Nephron progenitor cell (in vitro differentiated cells): ENCODE data around the gene SETD1A.

Source experiments
- DNase-seq: peaks from one replicate; pipeline ENCODE4 v3.0.0; 2021
- H3K27ac Mint-ChIP-seq: 2 replicates; pipeline ENCODE4 v1.8.0; 2021; ENCODE audit warnings: mild to moderate bottlenecking, moderate library complexity, mixed read lengths
- H3K27me3 Mint-ChIP-seq: 2 replicates; pipeline ENCODE4 v1.8.0; 2021; ENCODE audit warnings: mild to moderate bottlenecking, low read depth, mixed read lengths; ENCODE audit not compliant: poor library complexity
- H3K36me3 Mint-ChIP-seq: 2 replicates; pipeline ENCODE4 v1.8.0; 2021; ENCODE audit warnings: low read depth, mixed read lengths
- H3K4me1 Mint-ChIP-seq: 2 replicates; pipeline ENCODE4 v1.8.0; 2021; ENCODE audit warnings: mixed read lengths
- H3K4me3 Mint-ChIP-seq: 2 replicates; pipeline ENCODE4 v1.8.0; 2021; ENCODE audit warnings: mild to moderate bottlenecking, moderate library complexity, mixed read lengths
- H3K9me3 Mint-ChIP-seq: 2 replicates; pipeline ENCODE4 v1.8.0; 2021; ENCODE audit warnings: mild to moderate bottlenecking, moderate library complexity, mixed read lengths
- CTCF ChIP-seq: fragments of 200-600 bp; sonication (generic); IDR thresholded peaks from 2 replicates; pipeline ENCODE4 v1.5.0; 2021; ENCODE audit warnings: antibody characterized with exemption

The SETD1A gene

GRCh38 chr16:30926937-30927788 is 30.4 kb upstream of the SETD1A start:
- no peaks in the 10 kb centered on the region for H3K9me3 Mint-ChIP-seq
- no peaks in the 10 kb centered on the region for H3K27me3 Mint-ChIP-seq
- no peak for DNase-seq
- peaks cover 25% of the 10 kb centered on the region for H3K4me1 Mint-ChIP-seq
- H3K27ac Mint-ChIP-seq: peak overlapping the region; percentile 69
- no peak for TF ChIP-seq CTCF
- peak overlapping the region; percentile 78 for H3K4me3 Mint-ChIP-seq
- H3K36me3 Mint-ChIP-seq: peaks cover 19% of the 10 kb centered on the region

- no peak overlapping the region for H3K27ac Mint-ChIP-seq
- no peak overlapping the region for H3K4me3 Mint-ChIP-seq
- peaks cover 25% of the 10 kb centered on the region for H3K4me1 Mint-ChIP-seq
- DNase-seq: peak; percentile 73
- TF ChIP-seq CTCF: no peak
- no peaks in the 10 kb centered on the region for H3K9me3 Mint-ChIP-seq
- peaks cover 26% of the 10 kb centered on the region for H3K36me3 Mint-ChIP-seq
- no peaks in the 10 kb centered on the region for H3K27me3 Mint-ChIP-seq
Measured at GRCh38 chr16:30927789-30928378, 29.7 kb upstream of the SETD1A start.

GRCh38 chr16:30928390-30928789 is 29.2 kb upstream of the SETD1A start:
- no peak for TF ChIP-seq CTCF
- Mint-ChIP-seq H3K9me3 (no peaks in the 10 kb centered on the region), H3K4me3 (no peak overlapping the region), H3K36me3 (peaks cover 26% of the 10 kb centered on the region), H3K27ac (no peak overlapping the region), H3K27me3 (no peaks in the 10 kb centered on the region), H3K4me1 (peaks cover 25% of the 10 kb centered on the region)
- DNase-seq: no peak

GRCh38 chr16:30929167-30929566 is 28.4 kb upstream of the SETD1A start:
- no peak for TF ChIP-seq CTCF
- H3K27me3 Mint-ChIP-seq: no peaks in the 10 kb centered on the region
- H3K4me1 Mint-ChIP-seq: peaks cover 25% of the 10 kb centered on the region

GRCh38 chr16:30930160-30930571 is 27.4 kb upstream of the SETD1A start:
- no peaks in the 10 kb centered on the region for H3K27me3 Mint-ChIP-seq
- DNase-seq: no peak
- no peak overlapping the region for H3K27ac Mint-ChIP-seq
- H3K36me3 Mint-ChIP-seq: peaks cover 33% of the 10 kb centered on the region
- no peak for TF ChIP-seq CTCF
- no peaks in the 10 kb centered on the region for H3K9me3 Mint-ChIP-seq
- H3K4me3 Mint-ChIP-seq: no peak overlapping the region
- peaks cover 18% of the 10 kb centered on the region for H3K4me1 Mint-ChIP-seq

More at GRCh38 chr16:30929167-30929566, 28.4 kb upstream of the SETD1A start:
- no peak overlapping the region for H3K4me3 Mint-ChIP-seq
- DNase-seq: no peak
- H3K27ac Mint-ChIP-seq: no peak overlapping the region
- H3K36me3 Mint-ChIP-seq: peaks cover 26% of the 10 kb centered on the region
- H3K9me3 Mint-ChIP-seq: no peaks in the 10 kb centered on the region
